HG03097 (cell line): Measurements from ENCODE around the gene BLCAP.

Source experiments
- ATAC-seq: cut with Tn5 transposase; IDR thresholded peaks from one replicate; pipeline ENCODE4 v1.9.1; 2021; ENCODE audit not compliant: unreplicated experiment, low FRiP score

The BLCAP gene

DNA sequence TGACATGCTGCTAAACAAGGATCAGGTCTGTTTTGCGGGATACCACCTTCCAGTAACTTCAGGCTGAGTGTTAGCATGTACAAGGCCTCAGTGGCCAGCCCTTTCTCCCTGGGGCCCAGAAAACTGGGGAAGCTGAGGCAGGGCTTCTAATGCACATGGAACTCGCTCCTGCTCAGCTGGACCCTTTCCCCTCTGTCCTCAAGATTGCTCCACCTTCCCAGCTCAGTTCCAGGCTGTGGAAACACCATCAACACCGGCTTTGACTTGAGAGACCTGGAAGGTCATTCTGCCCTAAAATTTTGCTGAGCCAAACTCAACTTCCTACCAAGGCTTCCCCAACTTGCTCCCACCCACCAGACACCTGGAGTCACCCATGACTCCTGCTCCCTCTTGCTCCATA lies 4.2 kb upstream of the BLCAP start:
- no peak for ATAC-seq

DNA sequence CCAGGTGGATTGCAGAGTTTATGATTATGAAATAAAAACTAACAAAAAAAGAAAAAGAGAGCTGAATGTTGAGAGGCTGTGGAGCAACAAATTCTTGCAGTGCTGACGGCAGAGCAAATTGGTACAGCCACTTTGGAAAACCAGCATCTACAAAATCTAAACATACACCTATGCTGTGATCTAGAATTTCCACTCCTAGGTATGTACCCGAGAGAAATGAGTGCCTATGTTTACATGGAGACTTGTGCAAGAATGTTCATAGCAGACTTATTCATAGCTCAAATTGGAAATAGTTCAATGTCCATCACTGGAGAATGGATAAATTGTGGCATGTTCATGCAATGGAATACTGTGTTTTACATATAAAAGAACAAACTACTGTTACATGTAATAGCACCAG lies 3.0 kb upstream of the BLCAP start:
- ATAC-seq: no peak

DNA sequence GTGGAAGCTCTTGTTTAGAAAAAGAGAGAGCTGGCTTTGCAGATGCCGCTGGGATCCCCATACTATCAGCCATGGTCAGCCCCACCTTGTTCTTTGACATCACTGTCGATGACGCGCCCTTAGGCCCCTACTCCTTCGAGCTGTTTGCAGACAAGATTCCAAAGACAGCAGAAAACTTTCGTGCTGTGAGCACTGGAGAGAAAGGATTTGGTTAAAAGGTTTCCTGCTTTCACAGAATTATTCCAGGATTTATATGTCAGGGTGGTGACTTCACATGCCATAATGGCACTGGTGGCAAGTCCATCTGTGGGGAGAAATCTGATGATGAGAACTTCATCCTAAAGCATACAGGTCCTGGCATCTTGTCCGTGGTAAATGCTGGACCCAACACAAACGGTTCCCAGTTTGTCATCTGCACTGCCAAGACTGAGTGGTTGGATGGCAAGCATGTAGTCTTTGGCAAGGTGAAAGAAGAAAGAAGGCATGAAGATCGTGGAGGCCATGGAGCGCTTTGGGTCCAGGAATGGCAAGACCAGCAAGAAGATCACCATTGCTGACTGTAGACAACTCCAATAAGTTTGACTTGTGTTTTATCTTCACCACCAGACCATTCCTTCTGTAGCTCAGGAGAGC lies 2.4 kb upstream of the BLCAP start:
- no peak for ATAC-seq

DNA sequence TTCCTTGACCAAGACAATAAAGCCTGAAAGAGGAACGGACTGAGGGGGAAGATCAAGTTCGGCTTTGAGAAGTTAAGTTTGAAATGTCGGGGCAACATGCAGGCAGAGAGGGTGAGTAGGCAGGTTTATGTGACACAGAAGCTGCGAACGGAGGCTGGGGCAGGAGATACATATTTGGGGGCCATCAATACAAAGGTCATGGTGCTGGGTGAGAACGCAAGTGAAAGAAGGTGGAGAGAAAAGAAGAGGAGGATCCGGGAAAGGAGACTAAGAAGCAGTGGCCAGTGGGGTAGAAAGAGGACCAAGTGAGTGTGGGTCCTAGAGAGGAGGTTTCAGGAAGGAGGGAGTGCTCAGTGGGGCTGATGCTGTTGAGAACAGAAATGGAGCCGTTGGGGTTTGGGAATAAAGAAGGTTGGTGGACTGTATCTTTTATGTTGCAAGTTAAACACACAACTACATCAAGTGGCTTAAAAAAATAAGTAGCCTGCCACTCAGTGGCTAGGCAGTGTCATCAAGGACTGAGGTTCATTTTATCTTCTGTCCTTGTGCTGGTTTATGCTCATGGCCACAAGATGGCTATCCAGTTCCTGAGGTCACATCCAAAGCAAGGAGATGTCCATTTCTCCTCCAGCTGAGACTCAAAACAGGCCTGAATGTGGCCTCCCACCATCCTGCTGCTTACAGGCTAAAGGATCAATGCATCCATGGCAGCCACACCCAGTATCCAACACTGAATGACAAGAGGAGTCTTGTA lies 1.7 kb upstream of the BLCAP start:
- ATAC-seq: no peak

DNA sequence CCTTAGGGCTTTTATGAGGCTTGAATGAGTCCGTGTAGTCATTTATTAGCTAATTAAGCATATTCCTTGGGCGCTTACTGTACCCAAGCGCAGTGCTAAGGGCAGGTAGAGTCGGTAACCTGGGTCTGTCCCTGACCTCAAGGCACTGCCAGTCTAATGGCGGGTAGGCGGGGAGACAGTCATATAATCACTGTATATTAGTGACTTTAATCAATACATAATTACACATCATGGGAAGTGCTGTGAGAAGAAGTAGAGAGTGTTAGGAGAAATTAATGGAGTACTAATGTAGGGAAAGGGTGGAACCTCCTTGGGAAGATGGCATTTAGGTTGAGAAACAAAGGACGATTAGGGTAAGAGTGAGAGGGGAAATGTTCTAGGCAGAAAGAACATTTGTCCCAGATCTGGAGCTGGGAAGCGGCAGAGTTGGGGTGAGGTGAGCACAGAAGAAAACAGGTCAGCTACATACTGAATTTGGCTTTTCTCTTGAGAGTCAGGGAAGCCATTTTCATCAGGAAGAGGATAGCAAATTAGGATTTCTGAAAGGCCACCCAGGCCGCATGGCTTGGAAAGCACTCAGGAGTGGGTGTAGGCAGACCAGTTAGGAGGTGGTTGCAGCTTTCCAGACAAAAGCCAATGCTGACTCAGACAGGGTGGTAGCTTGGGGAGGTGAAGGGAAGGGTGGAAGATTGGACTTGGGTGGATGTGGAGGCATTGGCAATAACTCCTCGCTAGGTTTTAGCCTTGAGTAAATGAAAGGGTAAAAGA lies 954 bp upstream of the BLCAP start:
- no peak for ATAC-seq

DNA sequence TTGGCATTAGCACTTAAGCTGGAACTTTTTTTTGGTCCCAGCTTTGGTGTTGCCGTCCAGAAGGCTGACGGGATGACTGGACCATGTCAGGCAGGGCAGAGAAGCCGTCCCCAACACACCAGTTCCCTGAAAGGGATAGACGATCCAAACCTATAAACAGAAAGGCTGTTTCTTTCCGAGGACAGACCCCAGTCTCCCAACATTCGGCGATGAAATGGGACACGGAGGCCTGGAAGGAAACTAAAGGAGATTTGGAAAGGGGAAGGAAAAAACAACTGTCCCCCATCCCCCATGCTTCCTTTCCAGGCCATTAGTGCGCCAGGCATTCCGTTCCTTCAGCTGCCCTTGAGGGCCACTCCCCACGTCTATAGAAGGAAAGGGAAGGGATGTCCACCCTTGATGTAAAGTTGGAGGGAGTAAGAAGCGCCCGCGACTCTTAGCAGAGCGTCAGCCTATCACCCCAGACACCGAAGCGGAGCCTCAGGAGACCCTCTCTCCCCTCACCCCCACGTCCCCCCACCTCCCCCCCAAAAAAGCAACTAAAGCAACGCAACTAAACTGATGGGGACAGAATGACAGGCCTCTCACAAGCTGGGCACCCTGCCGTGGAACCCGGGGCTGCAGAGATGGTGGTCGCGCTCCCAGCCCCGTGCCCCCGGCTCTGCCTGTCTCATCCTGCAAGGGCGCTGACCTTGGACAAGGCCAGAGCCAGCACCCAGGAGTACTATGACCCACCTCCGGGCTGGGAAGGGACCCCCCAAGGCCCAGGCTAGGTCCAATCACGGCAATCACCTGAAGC lies 638 bp downstream of the BLCAP start:
- no peak for ATAC-seq

DNA sequence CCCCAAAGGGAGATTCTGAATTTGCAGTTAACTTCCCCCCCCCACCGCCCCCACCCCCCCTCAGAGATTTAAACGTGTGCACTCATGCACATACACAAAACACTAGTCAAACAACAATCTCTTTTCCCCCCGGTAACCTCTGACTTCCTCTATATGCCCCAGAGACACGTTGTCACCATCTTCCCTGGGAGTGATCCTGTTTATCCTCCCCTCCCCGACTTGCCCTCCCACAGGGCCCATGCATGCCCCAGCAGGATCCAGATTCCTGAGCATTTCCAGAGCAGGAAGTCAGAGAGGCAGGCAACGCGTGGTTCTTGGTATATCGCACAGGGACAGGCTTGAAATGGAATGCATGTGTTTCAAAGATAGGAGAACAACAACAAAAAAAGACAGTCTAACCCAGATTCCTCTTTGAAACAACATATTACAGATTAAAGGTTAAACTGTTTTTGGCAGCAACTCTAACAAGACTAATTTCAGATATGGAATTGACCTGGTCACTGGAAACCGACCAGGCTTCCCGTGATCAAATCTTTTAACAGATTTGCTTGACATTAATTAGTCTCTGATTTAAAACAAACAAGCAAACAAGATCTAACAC lies 1.3 kb downstream of the BLCAP start:
- no peak for ATAC-seq

DNA sequence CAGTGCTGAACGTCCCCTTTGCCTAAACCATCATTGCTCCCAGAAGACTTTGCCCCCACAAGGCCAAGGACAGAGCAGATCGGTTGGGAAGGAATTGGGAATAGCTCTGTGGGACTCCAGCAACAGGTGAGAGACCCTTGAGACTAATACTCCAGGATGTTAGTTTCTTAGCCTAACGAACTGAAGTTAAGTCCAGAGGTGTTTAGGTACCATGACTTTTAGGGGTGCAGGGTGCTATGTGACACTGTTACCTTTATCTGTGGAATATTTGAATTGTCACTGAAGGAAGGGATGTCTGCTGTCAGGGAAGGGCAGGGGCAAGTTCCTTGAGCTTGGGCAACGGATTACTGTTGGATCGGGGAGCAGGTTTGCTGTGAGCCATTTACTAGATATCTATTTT lies 1.9 kb downstream of the BLCAP start:
- ATAC-seq: no peak

DNA sequence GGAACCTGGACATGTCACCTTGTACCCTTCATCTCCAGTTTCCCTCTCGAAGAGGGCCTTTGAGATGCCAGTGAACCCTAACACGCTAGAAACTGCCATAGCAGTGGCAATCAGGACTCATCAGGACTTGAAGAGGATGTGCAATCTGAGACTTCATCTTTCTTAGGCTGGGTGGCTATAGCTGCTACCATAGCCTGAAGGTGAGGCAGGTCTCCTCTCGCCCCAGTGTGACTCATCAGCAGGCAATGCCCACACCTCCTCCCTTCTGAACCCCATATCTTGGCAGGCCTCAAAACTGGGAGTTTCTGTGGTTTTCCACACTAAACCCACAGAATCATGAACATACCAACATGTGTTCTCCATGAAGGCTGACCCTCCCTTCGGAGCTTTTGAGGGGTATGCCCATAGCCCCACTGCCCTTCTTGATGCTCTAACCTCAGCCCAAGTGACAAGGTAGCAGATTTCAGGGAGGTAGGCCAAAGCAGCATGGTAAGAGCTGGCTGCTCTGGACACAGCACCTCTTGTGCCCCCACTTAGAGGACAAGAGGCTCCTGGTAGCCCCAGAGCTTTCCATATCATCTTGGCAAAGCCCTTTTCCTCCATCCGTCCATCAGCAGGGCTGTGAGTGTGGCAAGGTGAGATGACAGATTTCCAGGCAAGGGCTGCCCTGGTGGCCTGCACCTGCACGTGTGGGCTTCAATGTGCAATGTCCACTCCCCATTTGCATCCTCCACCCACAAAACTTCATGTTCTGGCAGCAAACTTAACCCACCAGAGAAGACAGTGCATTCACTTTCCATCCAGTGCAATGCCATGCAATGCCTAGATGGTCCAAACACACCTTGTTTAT lies 2.6 kb downstream of the BLCAP start:
- no peak for ATAC-seq

DNA sequence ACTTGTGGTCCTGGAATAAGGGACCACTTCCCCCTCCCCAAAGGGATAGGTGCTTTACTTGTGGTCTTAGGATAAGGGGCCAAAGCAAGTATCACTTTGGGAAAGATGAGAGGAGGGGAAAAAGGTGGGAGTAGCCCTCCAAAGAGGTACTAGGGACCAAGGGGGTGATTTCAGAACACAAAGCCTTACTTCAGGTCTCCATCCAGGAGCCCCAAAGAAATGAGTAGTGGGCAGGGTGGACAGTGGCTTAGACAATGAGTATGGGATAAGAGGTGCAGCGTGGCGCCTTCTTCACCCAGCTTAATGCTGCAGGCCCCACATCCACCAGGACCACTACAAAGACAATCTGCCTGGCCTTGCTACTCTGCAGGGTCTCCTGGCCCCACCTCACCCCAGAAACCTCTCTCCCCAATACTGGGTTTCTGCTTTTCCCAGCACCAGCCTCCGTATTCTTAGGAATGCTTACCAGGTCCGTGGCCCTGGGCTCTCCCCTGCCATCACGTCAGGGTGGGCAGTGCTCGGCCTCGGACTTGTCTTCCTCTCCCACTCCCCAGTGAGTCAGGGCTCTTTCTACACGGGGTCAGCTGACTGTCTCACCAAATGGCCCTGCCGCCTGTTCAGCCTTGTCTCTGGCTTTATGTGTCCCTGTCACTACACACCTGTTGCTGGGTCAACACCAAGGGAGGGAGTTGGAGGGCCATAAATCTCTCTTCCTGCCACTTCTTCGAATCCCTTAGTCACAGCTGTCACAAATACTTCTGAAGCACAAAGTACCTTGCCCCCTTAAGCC lies 3.6 kb downstream of the BLCAP start:
- no peak for ATAC-seq

DNA sequence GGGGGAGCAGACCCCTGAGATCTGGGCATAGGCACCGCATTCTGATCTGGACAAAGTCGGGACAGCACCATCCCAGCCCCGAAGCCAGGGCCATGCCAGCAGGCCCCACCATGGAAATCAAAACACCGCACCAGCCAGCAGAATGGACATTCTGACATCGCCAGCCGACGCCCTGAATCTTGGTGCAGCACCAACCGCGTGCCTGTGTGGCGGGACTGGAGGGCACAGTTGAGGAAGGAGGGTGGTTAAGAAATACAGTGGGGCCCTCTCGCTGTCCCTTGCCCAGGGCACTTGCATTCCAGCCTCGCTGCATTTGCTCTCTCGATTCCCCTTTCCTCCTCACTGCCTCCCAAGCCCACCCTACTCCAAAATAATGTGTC lies 4.7 kb downstream of the BLCAP start:
- no peak for ATAC-seq

DNA sequence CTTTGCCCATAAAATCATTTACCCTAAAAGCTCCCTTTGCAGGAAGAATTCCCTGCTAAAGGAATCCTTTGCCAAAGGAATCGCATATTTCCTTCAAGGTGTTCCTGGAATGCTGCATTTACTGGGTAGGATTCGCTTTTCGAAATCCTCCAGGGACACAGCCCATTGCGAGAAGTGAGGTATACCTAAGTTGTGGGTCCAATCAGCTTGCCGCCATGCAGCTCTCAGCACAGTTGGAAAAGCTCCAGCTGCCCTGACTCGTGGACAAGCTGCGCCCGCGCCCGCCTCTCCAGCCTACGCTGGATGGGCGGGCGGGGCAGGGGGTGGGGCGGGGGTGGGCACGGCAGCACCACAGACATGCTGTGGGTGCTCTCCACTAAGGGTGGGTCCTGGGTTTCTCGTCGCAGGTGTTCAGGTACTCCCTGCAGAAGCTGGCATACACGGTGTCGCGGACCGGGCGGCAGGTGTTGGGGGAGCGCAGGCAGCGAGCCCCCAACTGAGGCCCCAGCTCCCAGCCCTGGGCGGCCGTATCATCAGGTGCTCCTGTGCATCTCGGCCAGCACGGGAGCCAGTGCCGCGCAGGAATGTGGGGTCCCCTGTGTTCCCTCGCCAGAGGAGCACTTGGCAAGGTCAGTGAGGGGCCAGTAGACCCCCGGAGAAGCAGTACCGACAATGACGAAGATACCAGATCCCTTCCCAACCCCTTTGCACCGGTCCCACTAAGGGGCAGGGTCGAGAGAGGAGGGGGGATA lies 5.2 kb downstream of the BLCAP start:
- no peak for ATAC-seq

DNA sequence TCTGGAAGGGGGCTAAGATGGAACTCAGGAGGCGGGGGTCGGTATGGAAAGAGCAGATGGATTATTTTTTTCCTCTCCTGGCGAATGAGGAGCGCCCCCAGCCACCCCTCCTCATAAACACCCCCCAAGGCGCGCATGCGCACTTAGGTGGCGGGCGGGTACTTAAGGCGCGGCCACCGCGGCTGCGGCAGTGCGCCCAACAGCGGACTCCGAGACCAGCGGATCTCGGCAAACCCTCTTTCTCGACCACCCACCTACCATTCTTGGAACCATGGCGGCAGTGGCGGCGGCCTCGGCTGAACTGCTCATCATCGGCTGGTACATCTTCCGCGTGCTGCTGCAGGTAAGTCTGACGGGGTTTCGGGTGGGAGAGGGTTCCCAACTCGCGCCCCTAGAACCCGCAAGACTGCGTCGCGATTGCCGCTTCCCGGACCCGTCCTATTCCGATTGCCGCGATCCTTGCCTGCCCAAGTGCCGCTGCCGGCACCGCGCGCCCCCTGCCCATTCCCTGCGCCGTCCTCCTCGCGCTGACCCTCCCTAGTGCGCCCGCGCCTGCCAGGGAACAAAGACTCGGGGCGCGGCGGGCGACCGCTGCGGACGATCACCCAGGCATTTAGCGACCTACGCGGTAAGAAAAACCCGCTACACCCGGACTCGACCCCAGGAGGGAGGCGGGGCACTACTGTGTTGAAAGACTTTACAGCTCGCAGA lies 6.5 kb downstream of the BLCAP start, which contains the start of gene NNAT:
Gene NNAT (plus strand): TSS at position 190 of the 711 bp plus-strand sequence. CDS start 82 bp downstream, at position 272.
- ATAC-seq: no peak

DNA sequence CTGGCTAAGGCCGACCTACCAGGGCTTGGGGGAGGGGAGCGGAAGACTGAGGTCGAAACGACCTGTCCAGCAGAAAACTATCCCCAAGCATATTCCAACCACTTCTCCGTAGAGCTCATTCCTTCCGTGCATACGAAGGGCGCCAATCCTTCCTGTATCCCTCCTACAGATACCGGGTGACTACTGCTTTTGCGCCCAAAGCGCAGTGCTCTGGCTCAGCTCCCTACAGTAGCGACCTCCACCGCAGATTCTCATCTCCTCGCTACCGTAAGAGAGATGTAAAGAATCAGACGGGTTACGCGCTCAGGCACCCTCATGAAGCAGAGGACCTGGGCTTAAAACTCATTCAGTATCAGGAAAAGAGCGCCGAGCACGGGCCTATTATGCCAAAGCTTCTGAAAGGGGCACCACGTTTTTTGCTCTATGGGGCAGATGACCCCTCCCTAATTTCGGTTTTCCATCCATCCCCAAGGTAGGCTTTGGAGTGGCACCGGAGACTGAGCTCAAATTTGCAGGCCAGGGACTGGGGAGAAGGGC lies 7.2 kb downstream of the BLCAP start:
- no peak for ATAC-seq

DNA sequence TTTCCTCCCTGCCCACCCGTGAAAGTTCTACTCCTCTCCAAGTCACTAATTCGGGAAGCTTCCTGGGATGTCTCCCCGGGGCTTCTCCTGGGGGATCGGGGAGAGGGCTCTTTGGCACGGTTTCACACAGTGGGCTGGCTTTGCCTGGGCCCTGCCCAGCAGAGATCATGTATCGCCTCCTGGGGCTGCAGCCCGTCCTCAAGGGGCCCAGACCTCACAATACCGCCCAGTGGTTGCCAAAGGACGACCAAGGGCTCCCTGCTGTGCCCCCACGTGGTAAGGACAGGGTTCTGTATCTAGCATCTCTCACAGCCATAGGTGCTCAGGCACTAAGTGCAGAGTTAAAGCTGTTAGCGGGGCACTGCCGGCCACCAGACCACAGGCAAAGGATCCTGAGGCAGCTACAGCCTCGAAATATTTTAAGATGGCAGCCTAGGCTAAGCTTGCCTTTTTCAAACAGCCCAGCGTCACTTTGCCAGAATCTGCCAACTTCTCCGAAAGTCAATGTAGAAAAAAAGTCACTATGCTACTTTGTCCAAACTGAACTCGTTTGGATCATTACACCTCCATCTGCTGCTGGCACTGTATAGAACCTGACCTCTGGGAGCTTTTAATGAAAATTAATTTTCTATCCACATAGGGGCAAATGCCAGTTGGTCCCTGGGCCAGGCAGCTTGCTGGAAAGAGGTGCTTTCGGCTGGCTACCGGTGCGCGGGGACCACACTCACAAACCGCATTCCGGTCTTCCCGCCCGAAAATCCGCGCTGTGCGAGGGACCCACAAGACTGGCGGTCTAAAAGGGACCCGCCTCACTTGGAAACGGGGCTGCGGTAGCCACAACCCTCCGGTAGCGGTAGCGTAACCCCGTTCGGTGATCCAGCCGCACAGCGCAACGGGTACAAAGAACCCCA lies 7.9 kb downstream of the BLCAP start:
- no peak for ATAC-seq
